Lower leg skin (tissue), 4 donors: ENCODE measurements around the gene RCN2. TPM values are rescaled to one million over a fixed set of nuclear protein-coding genes. Genes with fewer than 3 reads are reported as not detected.

Source experiments
- DNase-seq, 2 donors: peaks; one replicate each; pipeline ENCODE4 v3.0.0-alpha.2; 2019; ENCODE audit warnings: low spot score in 2 of 2
- H3K4me3 ChIP-seq: fragments of 200-600 bp; sonication (generic); 2 replicates; pipeline ENCODE4 v1.5.1; 2017; ENCODE audit warnings: mild to moderate bottlenecking, low read depth; ENCODE audit not compliant: poor library complexity, severe bottlenecking
- CTCF ChIP-seq, 3 donors: fragments of 450-650 bp; IDR thresholded peaks; one replicate each; pipeline ENCODE4 v1.5.1; 2016; ENCODE audit warnings: antibody characterized with exemption in 3 of 3, mild to moderate bottlenecking in 3 of 3, moderate library complexity in 2 of 3
- POLR2A ChIP-seq, 2 donors: fragments of 450-650 bp; IDR thresholded peaks; one replicate each; pipeline ENCODE4 v1.6.1; 2016 to 2017; ENCODE audit warnings: antibody characterized with exemption in 2 of 2, mild to moderate bottlenecking in 1 of 2, moderate library complexity in 1 of 2
- WGBS, 2 donors: methylation state at CpG; one replicate each; pipeline ENCODE4 v1.1.5; 2018; 5-methylcytosine and 5-hydroxymethylcytosine counted together
- intact Hi-C: fragments of 100-400 bp; cut with DNase I; formaldehyde crosslinking; loops from one replicate; pipeline ENCODE4 v1.15.0; 2023; ENCODE audit warnings: low total_unique reads
- total RNA-seq, 4 donors: library from RNA; depleted of rRNA; stranded (reverse); fragments of >200 nt; gene quantifications; one replicate each; pipeline ENCODE4 v1.1.0, GENCODE V29; 2016

Gene RCN2
- total RNA-seq, 4 donors from 2014 or later = 21.4 to 29.2 (median 23.8) TPM

- DNase-seq = no peak
- intact Hi-C loops = loop anchor here (5.0 kb wide), 1 partner anchor 981 kb away; no protein-coding TSS in a partner anchor
- WGBS, 2 donors = 40 to 52% methylated on average over 9 of the region's 9 CpGs
- TF ChIP-seq CTCF (IDR thresholded peaks at IDR 0.05) (no peak), POLR2A (IDR thresholded peaks at IDR 0.05) (no peak)
- H3K4me3 ChIP-seq = no peak overlapping the region
These were observed 64.6 kb downstream of the RCN2 start for GRCh38 chr15:76996076-76996525.

- no peak for DNase-seq
- no peak overlapping the region for H3K4me3 ChIP-seq
- WGBS, 2 donors = 57 to 61% methylated on average over 13 to 14 of the region's 14 CpGs
- intact Hi-C loops = loop anchor here (5.0 kb wide), 1 partner anchor 981 kb away; no protein-coding TSS in a partner anchor
- no peak for TF ChIP-seq CTCF (IDR thresholded peaks at IDR 0.05)
- no peak for TF ChIP-seq POLR2A (IDR thresholded peaks at IDR 0.05)
These were observed 65.2 kb downstream of the RCN2 start for GRCh38 chr15:76996526-76997401.

- TF ChIP-seq CTCF (IDR thresholded peaks at IDR 0.05) = no peak
- TF ChIP-seq POLR2A (IDR thresholded peaks at IDR 0.05) = no peak
- WGBS, 2 donors = 79 to 80% methylated on average over 8 of the region's 8 CpGs
- intact Hi-C loops = loop anchor here (5.0 kb wide), 1 partner anchor 979 kb away; no protein-coding TSS in a partner anchor
- no peak overlapping the region for H3K4me3 ChIP-seq
- no peak for DNase-seq
These were observed 67.2 kb downstream of the RCN2 start for GRCh38 chr15:76998663-76999285.

- DNase-seq = no peak
- intact Hi-C loops = loop anchor here (5.0 kb wide), 1 partner anchor 977 kb away; no protein-coding TSS in a partner anchor
- WGBS, 2 donors = 61% methylated on average over 2 of the region's 2 CpGs; no CpG with 5 or more reads in 1 of the 2 donors
- H3K4me3 ChIP-seq = no peak overlapping the region
- TF ChIP-seq CTCF (IDR thresholded peaks at IDR 0.05) (no peak), POLR2A (IDR thresholded peaks at IDR 0.05) (no peak)
These were observed 68.4 kb downstream of the RCN2 start for GRCh38 chr15:76999996-77000395.

DNA sequence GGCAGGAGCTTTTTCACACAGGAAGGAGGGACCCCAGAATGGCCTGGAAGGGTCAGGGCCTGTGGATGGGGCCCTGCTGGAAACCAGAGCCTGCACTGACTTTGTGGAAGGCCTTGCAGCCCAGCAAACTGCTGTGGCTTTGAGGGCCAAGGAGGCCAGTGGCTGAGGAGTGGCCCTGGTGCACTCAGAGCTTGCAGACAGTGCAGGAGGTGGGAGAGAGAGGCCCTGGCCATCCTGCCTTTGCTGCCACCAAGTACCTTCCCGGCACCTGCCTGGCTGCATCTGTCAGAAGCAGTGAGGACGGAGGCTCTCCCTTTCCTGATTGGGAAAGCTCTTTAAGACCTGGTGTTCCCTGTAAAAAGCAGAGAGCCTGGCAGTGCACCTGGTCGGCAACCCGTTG is 69.8 kb downstream of the RCN2 start:
- H3K4me3 ChIP-seq = no peak overlapping the region
- TF ChIP-seq CTCF (IDR thresholded peaks at IDR 0.05) (no peak), POLR2A (IDR thresholded peaks at IDR 0.05) (no peak)
- intact Hi-C loops = no loop called here
- WGBS, 2 donors = 76 to 79% methylated on average over 4 of the region's 4 CpGs
- no peak for DNase-seq
